ENCODE results near the gene ERI3.
A peak's percentile ranks its signal among the peaks of the same experiment; 100 is the strongest.

ERI3 gene

GRCh38 chr1:44294588-44295007 is 60.5 kb downstream of the ERI3 start:
- Mint-ChIP-seq H3K27ac (no peak overlapping the region), H3K27me3 (ENCODE audit: low read depth, poor library complexity) (peaks cover 10% of the 10 kb centered on the region), H3K4me1 (peaks cover 95% of the 10 kb centered on the region), H3K36me3 (ENCODE audit: low read depth) (peaks cover 37% of the 10 kb centered on the region), H3K4me3 (peak overlapping the region; percentile 16), H3K9me3 (no peaks in the 10 kb centered on the region)
- DNase-seq: peak; percentile 29
- TF ChIP-seq CTCF (IDR thresholded peaks at IDR 0.05): no peak

GRCh38 chr1:44293761-44294315 is 61.2 kb downstream of the ERI3 start:
- TF ChIP-seq CTCF (IDR thresholded peaks at IDR 0.05): no peak
- DNase-seq: no peak
- Mint-ChIP-seq H3K36me3 (ENCODE audit: low read depth) (peaks cover 43% of the 10 kb centered on the region), H3K4me3 (no peak overlapping the region), H3K9me3 (no peaks in the 10 kb centered on the region), H3K27me3 (ENCODE audit: low read depth, poor library complexity) (peaks cover 10% of the 10 kb centered on the region), H3K4me1 (peaks cover 98% of the 10 kb centered on the region), H3K27ac (no peak overlapping the region)

- TF ChIP-seq CTCF (IDR thresholded peaks at IDR 0.05): no peak
- H3K36me3 Mint-ChIP-seq (ENCODE audit: low read depth): peaks cover 44% of the 10 kb centered on the region
- H3K9me3 Mint-ChIP-seq: no peaks in the 10 kb centered on the region
- H3K27ac Mint-ChIP-seq: no peak overlapping the region
- H3K4me3 Mint-ChIP-seq: peak overlapping the region; percentile 9
- peaks cover 10% of the 10 kb centered on the region for H3K27me3 Mint-ChIP-seq (ENCODE audit: low read depth, poor library complexity)
- peaks cover 93% of the 10 kb centered on the region for H3K4me1 Mint-ChIP-seq
- DNase-seq: no peak
Observed at GRCh38 chr1:44292651-44293050, 62.4 kb downstream of the ERI3 start.

GRCh38 chr1:44290250-44291094 is 64.6 kb downstream of the ERI3 start:
- peak overlapping the region; percentile 6 for H3K4me3 Mint-ChIP-seq
- no peak for TF ChIP-seq CTCF (IDR thresholded peaks at IDR 0.05)
- peaks cover 63% of the 10 kb centered on the region for H3K36me3 Mint-ChIP-seq (ENCODE audit: low read depth)
- DNase-seq: no peak
- H3K9me3 Mint-ChIP-seq: no peaks in the 10 kb centered on the region
- peak overlapping the region; percentile 86 for H3K27ac Mint-ChIP-seq
- peaks cover 10% of the 10 kb centered on the region for H3K27me3 Mint-ChIP-seq (ENCODE audit: low read depth, poor library complexity)
- H3K4me1 Mint-ChIP-seq: peaks cover 75% of the 10 kb centered on the region

GRCh38 chr1:44289530-44289929 is 65.5 kb downstream of the ERI3 start:
- H3K27me3 Mint-ChIP-seq (ENCODE audit: low read depth, poor library complexity): peaks cover 10% of the 10 kb centered on the region
- H3K4me3 Mint-ChIP-seq: no peak overlapping the region
- no peak overlapping the region for H3K27ac Mint-ChIP-seq
- H3K9me3 Mint-ChIP-seq: no peaks in the 10 kb centered on the region
- TF ChIP-seq CTCF (IDR thresholded peaks at IDR 0.05): no peak
- H3K4me1 Mint-ChIP-seq: peaks cover 75% of the 10 kb centered on the region
- DNase-seq: no peak
- H3K36me3 Mint-ChIP-seq (ENCODE audit: low read depth): peaks cover 61% of the 10 kb centered on the region
